IPS-15b (cell line): ENCODE data around the gene MBNL1.

Source experiments
- H3K27me3 ChIP-seq: one replicate; pipeline ENCODE4 v1.6.1; 2013; ENCODE audit warnings: low read length; ENCODE audit not compliant: control insufficient read depth, insufficient read depth
- H3K36me3 ChIP-seq: one replicate; pipeline ENCODE4 v1.6.1; 2013; ENCODE audit warnings: low read length; ENCODE audit not compliant: control insufficient read depth, insufficient read depth
- H3K4me1 ChIP-seq: one replicate; pipeline ENCODE4 v1.6.1; 2013; ENCODE audit warnings: mild to moderate bottlenecking, low read length; ENCODE audit not compliant: control insufficient read depth, insufficient read depth
- H3K4me3 ChIP-seq: one replicate; pipeline ENCODE4 v1.5.1; 2013; ENCODE audit warnings: low read depth, low read length
- H3K9ac ChIP-seq: one replicate; pipeline ENCODE4 v1.6.1; 2013; ENCODE audit warnings: low read depth, mild to moderate bottlenecking, low read length
- H3K9me3 ChIP-seq: one replicate; pipeline ENCODE4 v1.6.1; 2013; ENCODE audit warnings: mild to moderate bottlenecking, low read length; ENCODE audit not compliant: control insufficient read depth, insufficient read depth

Gene MBNL1

DNA sequence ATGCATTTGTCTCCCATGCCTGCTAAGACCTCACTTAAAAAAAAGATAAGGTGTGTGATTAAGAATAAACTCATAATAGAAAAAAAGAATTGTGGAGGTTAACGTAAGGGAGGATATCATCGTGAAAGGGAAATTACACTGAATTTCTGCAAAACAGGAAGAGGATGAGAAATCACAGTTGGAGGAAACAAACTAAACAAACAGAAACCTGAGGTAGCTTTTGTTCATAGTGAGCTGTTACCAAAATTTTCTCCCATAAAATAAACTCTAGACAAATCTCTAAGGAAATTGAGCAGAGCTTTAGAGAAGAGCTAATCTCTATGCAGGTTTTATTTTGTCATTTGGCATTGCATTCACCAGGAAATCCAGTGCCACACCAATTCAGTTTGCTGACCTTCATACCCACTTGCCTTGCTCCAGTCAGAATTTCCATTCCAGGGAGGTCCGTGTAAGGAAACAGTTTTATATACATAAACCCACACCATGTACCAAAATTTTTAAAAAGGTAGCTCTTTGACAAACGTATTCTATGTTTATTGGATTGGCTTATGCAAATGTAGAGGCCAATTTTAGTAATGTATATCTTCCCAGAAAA, 231.2 kb downstream of the MBNL1 start:
- Histone ChIP-seq H3K9me3 (no peaks in the 10 kb centered on the region), H3K36me3 (no peaks in the 10 kb centered on the region), H3K4me1 (no peaks in the 10 kb centered on the region), H3K9ac (no peak overlapping the region), H3K27me3 (no peaks in the 10 kb centered on the region), H3K4me3 (no peak overlapping the region)

DNA sequence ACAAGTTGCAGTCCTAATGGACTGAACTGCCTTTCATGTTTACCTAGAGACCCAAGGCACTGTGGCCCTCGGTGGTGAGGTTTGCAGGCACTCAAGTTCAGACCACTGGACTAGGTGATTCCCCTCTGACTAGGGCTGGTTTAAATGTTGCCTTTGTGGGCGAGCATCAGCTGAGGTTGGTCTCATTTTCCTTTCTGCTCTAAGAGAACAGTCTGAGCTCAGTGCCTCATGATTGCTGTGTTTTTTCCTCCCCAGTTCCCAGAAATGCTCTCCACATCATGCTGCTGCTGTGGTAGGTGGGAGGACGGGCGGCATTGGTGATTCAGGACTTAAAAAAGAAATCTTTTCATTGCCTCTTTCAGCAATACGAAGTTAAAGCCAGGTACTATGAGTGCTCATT, 237.2 kb downstream of the MBNL1 start:
- no peaks in the 10 kb centered on the region for H3K27me3 ChIP-seq
- H3K36me3 ChIP-seq, result no peaks in the 10 kb centered on the region
- H3K4me3 ChIP-seq, result no peak overlapping the region
- no peaks in the 10 kb centered on the region for H3K4me1 ChIP-seq
- no peaks in the 10 kb centered on the region for H3K9me3 ChIP-seq
- H3K9ac ChIP-seq, result no peak overlapping the region

DNA sequence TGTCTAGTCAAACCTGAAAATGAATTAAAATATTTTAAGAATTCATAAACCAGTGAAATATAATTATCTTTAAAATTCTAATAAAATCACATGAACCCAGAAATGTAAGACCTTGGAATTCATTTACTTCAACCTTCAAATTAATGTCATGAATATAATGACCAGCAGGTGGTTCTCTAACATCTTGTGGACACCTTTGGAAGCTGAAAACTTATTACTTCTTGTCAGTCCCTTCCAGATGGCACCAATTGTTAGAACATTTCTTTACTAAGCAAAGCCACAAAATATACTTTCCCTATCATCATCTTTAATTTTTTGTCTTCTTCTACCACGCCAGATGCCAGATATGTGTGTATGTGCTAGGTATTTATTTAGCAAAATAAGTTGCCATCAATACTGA, 240.0 kb downstream of the MBNL1 start:
- Histone ChIP-seq H3K4me1 (no peaks in the 10 kb centered on the region), H3K4me3 (no peak overlapping the region), H3K27me3 (no peaks in the 10 kb centered on the region), H3K9ac (no peak overlapping the region), H3K36me3 (no peaks in the 10 kb centered on the region), H3K9me3 (no peaks in the 10 kb centered on the region)

DNA sequence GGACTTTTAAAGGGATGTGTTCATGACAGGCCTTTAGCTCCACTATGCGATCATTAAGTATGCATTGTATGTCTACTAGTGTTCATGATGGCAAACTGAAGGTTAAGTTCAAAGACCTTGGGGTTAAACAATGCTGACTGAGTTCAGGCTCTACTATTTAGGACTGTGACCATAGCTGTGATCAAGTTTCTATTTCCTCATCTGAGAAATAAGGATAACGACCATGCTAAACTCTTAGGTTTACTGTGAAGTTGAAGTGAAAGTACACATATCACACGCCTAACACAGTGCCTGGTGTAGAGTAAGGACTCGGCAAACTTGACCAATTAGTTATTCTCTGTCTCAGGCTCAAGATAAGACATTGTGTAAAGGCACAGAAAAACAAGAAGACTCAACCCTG, 243.2 kb downstream of the MBNL1 start:
- Histone ChIP-seq H3K27me3 (no peaks in the 10 kb centered on the region), H3K4me3 (no peak overlapping the region), H3K4me1 (no peaks in the 10 kb centered on the region), H3K9ac (no peak overlapping the region), H3K9me3 (no peaks in the 10 kb centered on the region), H3K36me3 (no peaks in the 10 kb centered on the region)

DNA sequence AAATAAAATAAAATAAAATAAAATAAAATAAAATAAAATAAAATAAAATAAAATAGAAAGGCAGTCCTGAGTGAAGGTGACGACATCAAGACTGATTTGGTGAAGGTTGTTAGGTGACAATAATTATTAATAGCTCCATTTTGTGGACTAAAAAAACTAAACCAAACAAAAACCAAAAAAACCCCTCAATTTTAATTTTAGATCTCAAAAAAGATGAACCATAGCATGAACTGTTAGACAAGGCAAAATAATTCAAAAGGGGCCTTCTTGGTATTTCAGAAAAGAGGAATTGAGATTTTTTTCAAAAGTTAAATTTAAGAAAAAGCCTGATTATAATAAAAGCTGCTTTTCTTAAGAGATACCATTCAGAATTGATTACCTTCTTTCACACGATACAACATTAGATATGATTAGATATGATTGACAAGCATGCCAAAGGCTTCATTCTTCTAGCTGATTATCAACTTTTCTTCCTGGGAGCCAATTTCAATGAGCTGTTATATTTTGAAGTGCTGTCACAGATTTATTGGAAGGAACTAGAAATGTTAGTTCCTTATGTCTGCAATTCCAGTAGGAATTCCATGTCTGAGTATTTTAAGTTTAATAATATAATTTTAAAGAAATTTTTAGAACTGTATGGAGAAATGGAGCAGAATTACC, 244.7 kb downstream of the MBNL1 start:
- no peaks in the 10 kb centered on the region for H3K27me3 ChIP-seq
- H3K4me3 ChIP-seq, result no peak overlapping the region
- peaks cover 10% of the 10 kb centered on the region for H3K4me1 ChIP-seq
- no peaks in the 10 kb centered on the region for H3K9me3 ChIP-seq
- H3K9ac ChIP-seq, result no peak overlapping the region
- no peaks in the 10 kb centered on the region for H3K36me3 ChIP-seq
